Caco-2 (cell line): ENCODE results near the gene PAFAH2. TPM values are rescaled to one million over a fixed set of nuclear protein-coding genes. Genes with fewer than 3 reads are reported as not detected.
"Not testable (repeated sequence)": the region's sequence is repeated elsewhere in the genome, so short reads cannot be mapped to it uniquely, and the experiment has no call there.

Experiments used
- BruUV-seq: library from RNA; stranded (reverse); fragments of 400-500 nt; replicated peaks from 2 replicates; lab custom pipeline; 2021; lab: Mats Ljungman, UMichigan
- CTCF ChIA-PET: fragments of 300-600 bp; sonication (Branson Sonifier 250); formaldehyde crosslinking; loops from one replicate; lab custom pipeline; 2022; ENCODE audit warnings: antibody characterized with exemption; lab: Charles Lee
- POLR2A ChIA-PET: fragments of 300-600 bp; sonication (Branson Sonifier 250); formaldehyde crosslinking; loops from one replicate; lab custom pipeline; 2022; ENCODE audit warnings: antibody characterized with exemption; lab: Charles Lee
- DNase-seq, 2 experiments: peaks; one replicate each; pipeline versions ENCODE4 v3.0.0 to v3.0.0-alpha.2; 2020 to 2022
- H3K27me3 ChIP-seq: replicated peaks from 2 replicates; pipeline ENCODE4 v1.6.0; 2011; ENCODE audit warnings: low read length; ENCODE audit not compliant: control insufficient read depth, insufficient read depth
- H3K36me3 ChIP-seq: 2 replicates; pipeline ENCODE4 v1.5.1; 2011; ENCODE audit warnings: low read length; ENCODE audit not compliant: control insufficient read depth, insufficient read depth
- H3K4me1 ChIP-seq: fragments of 250-450 bp; sonication (Bioruptor Pico); 2 replicates; pipeline ENCODE4 v1.5.1; 2020; ENCODE audit warnings: mild to moderate bottlenecking
- H3K4me3 ChIP-seq: 2 replicates; pipeline ENCODE4 v1.5.1; 2011; ENCODE audit warnings: low read depth, mild to moderate bottlenecking, control low read depth, low read length
- H3K9me3 ChIP-seq: fragments of 250-450 bp; sonication (Bioruptor Pico); 2 replicates; pipeline ENCODE4 v1.5.1; 2020; ENCODE audit warnings: mild to moderate bottlenecking, moderate library complexity
- H3K27ac Mint-ChIP-seq: one replicate; pipeline ENCODE4 v1.8.0; 2022; ENCODE audit warnings: mixed read lengths; ENCODE audit not compliant: unreplicated experiment
- H3K27me3 Mint-ChIP-seq: one replicate; pipeline ENCODE4 v1.8.0; 2022; ENCODE audit warnings: mixed read lengths; ENCODE audit not compliant: insufficient read depth, unreplicated experiment
- H3K36me3 Mint-ChIP-seq: one replicate; pipeline ENCODE4 v1.8.0; 2022; ENCODE audit warnings: mild to moderate bottlenecking, mixed read lengths; ENCODE audit not compliant: insufficient read depth, unreplicated experiment
- H3K4me1 Mint-ChIP-seq: one replicate; pipeline ENCODE4 v1.8.0; 2022; ENCODE audit warnings: low read depth, mixed read lengths; ENCODE audit not compliant: unreplicated experiment
- H3K4me3 Mint-ChIP-seq: one replicate; pipeline ENCODE4 v1.8.0; 2022; ENCODE audit warnings: mild to moderate bottlenecking, moderate library complexity, mixed read lengths; ENCODE audit not compliant: unreplicated experiment
- H3K9me3 Mint-ChIP-seq: one replicate; pipeline ENCODE4 v1.8.0; 2022; ENCODE audit warnings: mixed read lengths; ENCODE audit not compliant: unreplicated experiment
- CTCF ChIP-seq, 2 experiments: fragments of 200-600 bp in 1 of 2; IDR thresholded peaks; 1 replicate in 1 of 2; 2 replicates in 1 of 2; pipeline versions ENCODE4 v1.5.1 to v1.8.0; 2011 to 2022; ENCODE audit warnings: antibody characterized with exemption in 1 of 2, control low read depth in 1 of 2, inconsistent platforms in 1 of 2, low read depth in 1 of 2, low read length in 1 of 2, mild to moderate bottlenecking in 1 of 2, moderate library complexity in 1 of 2; ENCODE audit not compliant: insufficient read depth in 1 of 2, severe bottlenecking in 1 of 2, unreplicated experiment in 1 of 2
- intact Hi-C: fragments of 100-400 bp; cut with micrococcal nuclease; formaldehyde crosslinking; loops from one replicate; pipeline ENCODE4 v1.10.0; 2022; ENCODE audit not compliant: unreplicated experiment
- total RNA-seq: library from RNA; stranded (reverse); gene quantifications from 2 replicates; pipeline ENCODE4 v1.2.3, GENCODE V29; 2022

PAFAH2 gene
- total RNA-seq, 1 experiment from 2014 or later, result 8.0 TPM

- CTCF ChIA-PET, result no interaction called here
- Histone ChIP-seq H3K36me3 (no peaks in the 10 kb centered on the region), H3K27me3 (no peaks in the 10 kb centered on the region), H3K4me1 (no peaks in the 10 kb centered on the region), H3K9me3 (no peaks in the 10 kb centered on the region), H3K4me3 (no peak overlapping the region)
- POLR2A ChIA-PET, result no interaction called here
- DNase-seq, result no peak
- Mint-ChIP-seq H3K27me3 (no peaks in the 10 kb centered on the region), H3K4me3 (no peak overlapping the region), H3K36me3 (no peaks in the 10 kb centered on the region), H3K4me1 (peaks cover 7% of the 10 kb centered on the region), H3K27ac (no peak overlapping the region), H3K9me3 (peaks cover under 1% of the 10 kb centered on the region)
- no TSS peak for BruUV-seq
- no peak for TF ChIP-seq CTCF (IDR thresholded peaks at IDR 0.05; ENCODE audit: insufficient read depth in 1 of 2, low read depth in 1 of 2, low read length in 1 of 2, severe bottlenecking in 1 of 2, unreplicated experiment in 1 of 2)
- intact Hi-C loops, result no loop called here
Measured at GRCh38 chr1:25936947-25937346, 60.9 kb downstream of the PAFAH2 start.

GRCh38 chr1:25933479-25934365 is 64.1 kb downstream of the PAFAH2 start:
- BruUV-seq, result no TSS peak
- no peaks in the 10 kb centered on the region for H3K4me1 ChIP-seq

GRCh38 chr1:25932811-25933400 is 65.0 kb downstream of the PAFAH2 start:
- H3K36me3 ChIP-seq, H3K4me3 ChIP-seq, intact Hi-C loops, H3K4me1 Mint-ChIP-seq, DNase-seq, H3K4me3 Mint-ChIP-seq, H3K27ac Mint-ChIP-seq, H3K9me3 ChIP-seq, H3K27me3 Mint-ChIP-seq, H3K36me3 Mint-ChIP-seq, CTCF ChIA-PET, H3K9me3 Mint-ChIP-seq, H3K27me3 ChIP-seq, H3K4me1 ChIP-seq, BruUV-seq: not testable (repeated sequence)
- POLR2A ChIA-PET, result interaction anchor here (0.6 to 1.0 kb wide), 2 partner anchors 10 to 179 kb away, joined by 3 to 4 read pairs; partner anchors contain the start of gene PDIK1L

More at GRCh38 chr1:25933479-25934365, 64.1 kb downstream of the PAFAH2 start:
- peaks cover 7% of the 10 kb centered on the region for H3K4me1 Mint-ChIP-seq
- CTCF ChIA-PET, result interaction anchor here (0.7 kb wide), 1 partner anchor 14 kb away, joined by 3 read pairs; no protein-coding TSS in a partner anchor
- no peaks in the 10 kb centered on the region for H3K36me3 ChIP-seq
- intact Hi-C loops, result no loop called here
- no peaks in the 10 kb centered on the region for H3K36me3 Mint-ChIP-seq
- TF ChIP-seq CTCF (IDR thresholded peaks at IDR 0.05; ENCODE audit: insufficient read depth in 1 of 2, low read depth in 1 of 2, low read length in 1 of 2, severe bottlenecking in 1 of 2, unreplicated experiment in 1 of 2), result no peak
- no peaks in the 10 kb centered on the region for H3K9me3 ChIP-seq
- H3K4me3 Mint-ChIP-seq, result no peak overlapping the region
- no peaks in the 10 kb centered on the region for H3K27me3 Mint-ChIP-seq
- no peaks in the 10 kb centered on the region for H3K27me3 ChIP-seq
- H3K4me3 ChIP-seq, result no peak overlapping the region
- POLR2A ChIA-PET, result interaction anchor here (0.6 to 1.0 kb wide), 3 partner anchors 11 to 178 kb away, joined by 3 to 5 read pairs (median 4); partner anchors contain the start of genes PAFAH2 and PDIK1L
- H3K27ac Mint-ChIP-seq, result no peak overlapping the region
- DNase-seq, result no peak
- H3K9me3 Mint-ChIP-seq, result no peaks in the 10 kb centered on the region
